HAP-1 (cell line): ENCODE measurements around the gene UBE2J2.

Experiments used
- DNase-seq, 2 experiments: peaks; one replicate each; pipeline ENCODE4 v3.0.0-alpha.2; 2016 to 2020; ENCODE audit warnings: low spot score in 2 of 2
- H3K27me3 ChIP-seq: fragments of 250-450 bp; sonication (Bioruptor Pico); 2 replicates; pipeline ENCODE4 v1.5.1; 2020; ENCODE audit warnings: low read depth, mild to moderate bottlenecking, moderate library complexity
- H3K36me3 ChIP-seq: fragments of 250-450 bp; sonication (Bioruptor Pico); replicated peaks from 2 replicates; pipeline ENCODE4 v1.5.1; 2020; ENCODE audit warnings: mild to moderate bottlenecking
- H3K4me1 ChIP-seq: fragments of 250-450 bp; sonication (Bioruptor Pico); 2 replicates; pipeline ENCODE4 v1.5.1; 2020; ENCODE audit warnings: mild to moderate bottlenecking
- H3K4me3 ChIP-seq: fragments of 250-450 bp; sonication (Bioruptor Pico); 2 replicates; pipeline ENCODE4 v1.5.1; 2020; ENCODE audit warnings: mild to moderate bottlenecking, moderate library complexity
- H3K9me3 ChIP-seq: fragments of 250-450 bp; sonication (Bioruptor Pico); 2 replicates; pipeline ENCODE4 v1.5.1; 2020; ENCODE audit warnings: mild to moderate bottlenecking, moderate library complexity
- in situ Hi-C: fragments of 300-500 bp; cut with MboI; formaldehyde crosslinking; loops from 3 replicates; pipeline ENCODE4 v1.14.3; 2020; ENCODE audit warnings: low sequenced_read_pairs, inconsistent platforms, mixed read lengths

UBE2J2 gene

DNA sequence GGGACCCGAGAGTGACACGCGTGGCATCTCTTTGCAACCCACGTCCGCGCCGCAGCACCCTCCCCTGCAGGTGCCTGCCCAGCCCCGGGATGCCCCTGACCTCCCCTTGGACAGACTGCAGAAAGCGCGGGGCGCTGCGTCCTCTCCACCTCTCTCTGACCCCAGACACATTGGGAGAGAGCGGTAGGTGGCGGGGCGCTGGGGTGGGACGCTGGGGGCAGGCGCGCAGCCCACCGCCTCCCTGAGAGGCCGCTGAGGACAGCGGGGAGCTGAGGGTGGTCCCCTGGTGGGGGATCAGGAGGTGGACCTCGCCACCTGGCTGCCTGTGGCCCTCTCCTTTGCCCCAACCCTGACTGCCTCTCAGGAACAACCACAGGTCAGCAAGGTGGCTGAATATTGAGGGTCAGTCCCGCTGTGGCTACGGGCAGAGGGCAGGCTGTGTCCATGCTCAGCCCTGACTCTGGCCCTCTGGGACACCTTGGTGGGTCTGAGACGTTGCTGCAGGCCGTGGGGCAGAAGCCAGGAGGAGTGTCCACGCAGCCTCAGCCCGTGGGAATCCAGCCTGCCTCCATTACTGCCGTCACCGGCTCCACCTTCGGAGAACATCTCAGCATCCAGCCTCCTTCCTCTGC, 761 bp upstream of the UBE2J2 start:
- DNase-seq: no peak
- peaks cover 17% of the 10 kb centered on the region for H3K4me1 ChIP-seq
- no peaks in the 10 kb centered on the region for H3K27me3 ChIP-seq
- peak overlapping the region; percentile 81 for H3K4me3 ChIP-seq
- peaks cover 14% of the 10 kb centered on the region; the same call in 1 of the 2 replicates for H3K9me3 ChIP-seq
- in situ Hi-C loops: no loop called here
- H3K36me3 ChIP-seq: peaks cover 21% of the 10 kb centered on the region

DNA sequence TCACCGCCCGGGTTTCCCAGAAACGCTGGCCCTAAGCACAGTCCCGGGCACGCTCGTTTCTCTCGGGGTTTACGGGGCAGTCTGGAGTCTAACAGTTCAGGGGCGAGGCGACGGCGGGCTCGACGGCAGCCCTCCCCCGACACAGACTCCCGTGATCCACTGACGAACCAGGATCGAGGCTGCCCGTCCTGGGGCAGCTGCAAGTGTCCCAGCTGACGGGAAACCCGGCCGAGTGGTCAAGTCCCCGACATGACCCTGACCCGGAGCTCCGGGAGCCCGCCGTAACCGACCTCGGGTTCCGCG, 494 bp downstream of the UBE2J2 start:
- no peak for DNase-seq
- in situ Hi-C loops: no loop called here

DNA sequence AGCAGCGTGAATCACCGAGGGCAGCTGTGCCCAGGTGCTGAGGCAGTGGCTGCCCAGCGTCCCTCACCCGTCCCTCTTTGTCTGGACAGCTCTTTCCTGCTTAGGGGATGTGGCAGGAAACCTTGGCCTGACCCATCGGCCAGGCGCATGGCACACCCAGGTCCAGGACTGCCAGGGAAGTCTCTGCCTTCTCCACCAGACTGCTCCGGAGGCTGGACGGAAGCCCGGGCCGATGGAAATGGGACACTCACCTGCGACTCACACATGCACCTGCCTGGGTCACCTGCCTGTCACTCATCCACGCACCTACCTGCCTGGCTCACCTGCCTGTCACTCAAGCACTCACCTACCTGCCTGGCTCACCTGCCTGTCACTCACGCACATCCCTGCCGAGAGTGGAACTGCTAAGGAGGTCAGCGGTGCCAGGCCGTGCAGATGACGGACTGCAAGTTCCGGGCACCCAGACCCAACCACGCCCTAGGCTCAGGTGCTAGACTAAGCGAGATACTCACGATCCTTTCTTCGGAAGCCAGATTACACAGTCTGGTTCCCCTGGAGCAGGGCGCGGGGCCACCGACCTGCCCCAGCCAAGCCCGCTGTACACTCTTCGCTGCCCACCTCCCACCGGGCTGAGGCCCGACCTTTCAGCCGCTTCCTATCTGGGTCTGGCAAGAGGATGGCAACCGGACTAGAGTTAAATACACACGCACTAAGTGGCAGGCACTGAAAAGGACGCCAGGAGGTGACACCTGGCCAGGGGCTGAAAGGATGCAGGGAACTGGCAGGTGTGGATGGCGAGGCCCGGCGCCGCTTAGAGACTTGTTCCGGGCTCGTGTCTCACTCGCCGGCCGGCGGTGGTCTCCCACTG, 1.1 kb downstream of the UBE2J2 start:
- DNase-seq: no peak
- no peaks in the 10 kb centered on the region for H3K27me3 ChIP-seq
- H3K36me3 ChIP-seq: peaks cover 26% of the 10 kb centered on the region
- H3K4me1 ChIP-seq: peaks cover 17% of the 10 kb centered on the region
- in situ Hi-C loops: no loop called here
- H3K9me3 ChIP-seq: peaks cover 14% of the 10 kb centered on the region; the same call in 1 of the 2 replicates
- H3K4me3 ChIP-seq: peak overlapping the region; percentile 81

More for the DNA sequence above, 494 bp downstream of the UBE2J2 start:
- no peaks in the 10 kb centered on the region for H3K27me3 ChIP-seq
- peaks cover 14% of the 10 kb centered on the region; the same call in 1 of the 2 replicates for H3K9me3 ChIP-seq
- H3K4me1 ChIP-seq: peaks cover 17% of the 10 kb centered on the region
- H3K36me3 ChIP-seq: peaks cover 21% of the 10 kb centered on the region
- peak overlapping the region; percentile 81 for H3K4me3 ChIP-seq

DNA sequence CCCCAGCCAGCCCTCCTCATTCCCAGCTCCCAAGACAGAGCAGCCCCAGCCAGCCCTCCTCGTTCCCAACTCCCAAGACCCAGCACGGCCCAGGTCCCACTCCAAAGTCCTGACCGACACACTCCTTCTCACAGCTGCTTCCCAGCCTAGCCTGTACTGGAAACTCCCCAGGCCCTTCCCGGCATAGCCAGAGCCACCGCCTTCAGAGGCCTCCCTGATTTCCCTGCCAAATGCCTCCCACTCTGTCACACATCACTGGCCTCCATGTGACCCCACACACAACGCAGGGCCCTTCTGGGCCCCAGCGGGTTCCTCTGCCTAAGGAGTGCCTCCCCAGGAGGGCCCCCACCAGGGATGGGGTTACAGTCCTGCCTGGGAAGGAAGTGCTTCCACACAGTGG, 2.8 kb downstream of the UBE2J2 start:
- in situ Hi-C loops: no loop called here
- no peak for DNase-seq
- peaks cover 40% of the 10 kb centered on the region for H3K36me3 ChIP-seq
- H3K27me3 ChIP-seq: no peaks in the 10 kb centered on the region
- no peak overlapping the region for H3K4me3 ChIP-seq
- H3K4me1 ChIP-seq: peaks cover 17% of the 10 kb centered on the region
- H3K9me3 ChIP-seq: peaks cover 4% of the 10 kb centered on the region; the same call in 1 of the 2 replicates

DNA sequence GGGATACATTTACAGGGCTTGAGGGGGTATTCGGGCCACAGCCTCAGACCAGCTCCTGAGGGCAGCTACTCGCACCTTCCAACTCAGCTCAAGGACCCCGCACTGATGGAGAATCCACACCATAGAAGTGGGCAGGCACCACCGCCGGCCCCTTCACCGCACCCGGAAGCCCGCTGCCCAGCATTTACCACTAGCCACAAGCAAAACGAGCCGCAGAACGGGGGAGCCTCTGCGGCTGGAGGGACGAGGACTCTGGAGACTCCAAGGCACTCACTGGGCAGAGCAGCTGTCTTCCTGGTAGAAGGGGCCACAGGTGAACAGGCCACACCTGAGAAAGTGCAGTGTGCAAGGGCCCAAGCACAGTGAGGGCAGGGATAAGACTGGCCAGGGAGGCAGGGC, 5.4 kb downstream of the UBE2J2 start:
- peaks cover 66% of the 10 kb centered on the region for H3K36me3 ChIP-seq
- no peaks in the 10 kb centered on the region for H3K9me3 ChIP-seq
- no peak overlapping the region for H3K4me3 ChIP-seq
- H3K4me1 ChIP-seq: peaks cover 12% of the 10 kb centered on the region
- in situ Hi-C loops: no loop called here
- no peaks in the 10 kb centered on the region for H3K27me3 ChIP-seq
- no peak for DNase-seq

DNA sequence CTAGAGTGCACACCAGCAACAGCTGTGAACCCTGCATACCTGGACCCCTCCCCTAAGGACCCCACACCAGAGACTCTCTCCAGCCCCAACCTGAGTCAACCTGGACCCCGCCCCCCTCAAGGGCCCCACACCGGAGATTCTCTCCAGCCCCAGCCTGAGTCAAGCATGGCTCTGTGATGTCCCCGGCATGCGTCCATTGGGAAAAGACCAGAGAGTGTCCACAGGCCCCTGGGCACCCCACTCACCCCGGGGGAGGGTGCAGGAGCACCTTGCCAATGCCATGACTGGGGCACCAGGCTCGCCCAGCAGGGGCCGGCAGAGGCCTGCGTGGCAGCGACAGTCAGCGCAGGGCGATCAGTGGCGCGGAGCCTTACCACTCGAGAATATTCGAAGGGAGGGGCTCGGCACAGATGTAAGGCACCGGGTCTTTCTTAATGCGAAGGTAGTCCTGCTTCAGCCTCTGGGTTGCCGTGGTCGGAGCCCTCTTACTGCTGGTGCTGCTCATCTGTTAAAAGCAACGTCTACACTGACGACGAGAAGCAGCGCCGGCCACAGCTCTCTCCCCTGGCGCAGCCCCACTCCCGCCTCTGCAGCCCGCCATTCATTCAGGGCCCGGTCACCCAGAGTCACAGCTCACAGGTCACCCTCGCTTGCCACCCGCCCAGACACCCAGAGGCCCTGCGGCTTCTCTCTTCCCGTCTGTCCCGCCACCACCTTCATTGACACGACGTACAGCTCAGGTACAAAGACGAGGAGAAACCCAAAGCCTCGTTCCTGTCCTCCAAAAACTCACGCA, 6.0 kb downstream of the UBE2J2 start:
- no peak for DNase-seq
- Histone ChIP-seq H3K4me1 (peaks cover 12% of the 10 kb centered on the region), H3K27me3 (no peaks in the 10 kb centered on the region), H3K36me3 (peaks cover 72% of the 10 kb centered on the region), H3K9me3 (no peaks in the 10 kb centered on the region), H3K4me3 (no peak overlapping the region)
- in situ Hi-C loops: no loop called here

DNA sequence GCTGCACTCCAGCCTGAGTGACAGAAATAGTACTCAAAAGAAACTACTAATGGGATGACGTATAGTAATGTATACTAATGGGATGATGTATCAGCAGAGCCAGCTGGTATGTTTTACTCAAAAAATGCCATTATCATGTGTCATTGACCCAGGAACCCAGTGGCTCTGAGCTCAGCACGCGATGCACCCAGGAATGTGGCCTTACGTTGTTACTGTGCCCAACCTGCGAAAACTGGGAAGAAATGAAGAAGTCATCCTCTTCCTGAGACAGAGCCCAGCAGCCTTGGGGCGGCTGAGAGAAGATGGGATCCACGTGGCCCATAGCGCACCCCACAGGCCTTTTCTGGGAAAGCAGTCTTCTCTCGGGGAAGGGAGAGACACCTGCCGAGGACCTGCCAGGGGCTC, 8.8 kb downstream of the UBE2J2 start:
- Histone ChIP-seq H3K4me3 (no peak overlapping the region), H3K27me3 (no peaks in the 10 kb centered on the region), H3K9me3 (no peaks in the 10 kb centered on the region), H3K36me3 (peaks cover 76% of the 10 kb centered on the region), H3K4me1 (no peaks in the 10 kb centered on the region)
- in situ Hi-C loops: no loop called here
- no peak for DNase-seq

DNA sequence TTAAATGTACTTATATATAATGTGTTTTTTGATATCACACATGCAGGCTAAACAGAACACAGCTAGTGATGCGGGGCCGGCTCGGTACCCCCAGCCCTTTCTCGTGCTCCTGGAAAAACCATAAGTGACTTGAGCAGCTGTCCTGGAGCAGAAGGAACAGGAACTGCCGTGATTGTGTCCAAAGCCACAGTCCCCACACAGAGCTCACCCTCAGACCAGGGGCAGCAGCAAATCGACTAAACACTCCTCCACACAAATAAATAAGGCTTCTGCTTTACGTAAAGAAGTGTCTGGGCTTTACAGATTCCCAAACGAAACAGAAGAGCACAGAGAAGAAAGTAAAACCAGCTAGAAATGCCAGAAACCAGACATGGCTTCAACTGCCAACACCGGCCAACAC, 9.6 kb downstream of the UBE2J2 start:
- Histone ChIP-seq H3K4me1 (no peaks in the 10 kb centered on the region), H3K36me3 (peaks cover 76% of the 10 kb centered on the region), H3K4me3 (no peak overlapping the region), H3K27me3 (no peaks in the 10 kb centered on the region), H3K9me3 (no peaks in the 10 kb centered on the region)
- no peak for DNase-seq
- in situ Hi-C loops: no loop called here

DNA sequence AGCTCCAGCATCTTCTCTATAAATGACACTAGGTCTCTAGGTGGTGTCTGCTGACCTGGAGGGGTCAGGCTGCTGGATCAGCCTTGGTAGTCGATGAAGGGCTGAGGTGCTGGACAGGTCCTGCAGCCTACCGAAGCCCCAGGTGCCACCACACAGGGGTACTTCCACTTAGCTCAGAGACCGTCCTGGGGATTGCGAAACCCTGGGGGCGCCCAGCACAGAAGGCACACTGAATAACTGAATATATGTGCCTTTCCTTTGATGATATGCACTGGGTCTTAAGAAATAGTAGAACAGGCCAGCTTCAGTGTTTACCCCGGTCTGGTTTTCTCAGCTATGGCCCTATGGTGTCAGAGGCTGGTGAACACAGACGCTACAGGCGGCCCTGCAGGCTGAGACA, 10.9 kb downstream of the UBE2J2 start:
- in situ Hi-C loops: no loop called here
- no peaks in the 10 kb centered on the region for H3K27me3 ChIP-seq
- no peaks in the 10 kb centered on the region for H3K9me3 ChIP-seq
- DNase-seq: no peak
- H3K36me3 ChIP-seq: peaks cover 81% of the 10 kb centered on the region
- H3K4me3 ChIP-seq: no peak overlapping the region
- no peaks in the 10 kb centered on the region for H3K4me1 ChIP-seq

DNA sequence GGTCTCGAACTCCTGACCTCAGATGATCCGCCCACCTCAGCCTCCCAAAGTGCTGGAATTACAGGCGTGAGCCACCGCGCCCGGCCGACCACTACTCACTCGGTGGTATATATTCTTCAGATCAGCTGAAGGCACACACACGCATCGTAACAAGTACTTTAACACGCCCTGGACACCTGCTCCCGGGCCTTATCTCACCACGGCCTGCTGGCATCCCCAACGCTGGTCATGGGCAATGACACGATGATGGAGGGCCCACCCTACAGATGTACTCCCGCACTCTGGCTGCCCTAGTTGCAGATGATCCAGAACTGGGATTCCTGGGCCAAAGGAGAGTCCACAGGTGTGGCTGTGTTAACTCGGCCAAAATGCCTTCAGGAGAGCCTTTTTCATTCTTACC, 11.6 kb downstream of the UBE2J2 start:
- no peaks in the 10 kb centered on the region for H3K27me3 ChIP-seq
- H3K36me3 ChIP-seq: peaks cover 74% of the 10 kb centered on the region
- H3K9me3 ChIP-seq: no peaks in the 10 kb centered on the region
- no peaks in the 10 kb centered on the region for H3K4me1 ChIP-seq
- in situ Hi-C loops: no loop called here
- no peak overlapping the region for H3K4me3 ChIP-seq
- no peak for DNase-seq

DNA sequence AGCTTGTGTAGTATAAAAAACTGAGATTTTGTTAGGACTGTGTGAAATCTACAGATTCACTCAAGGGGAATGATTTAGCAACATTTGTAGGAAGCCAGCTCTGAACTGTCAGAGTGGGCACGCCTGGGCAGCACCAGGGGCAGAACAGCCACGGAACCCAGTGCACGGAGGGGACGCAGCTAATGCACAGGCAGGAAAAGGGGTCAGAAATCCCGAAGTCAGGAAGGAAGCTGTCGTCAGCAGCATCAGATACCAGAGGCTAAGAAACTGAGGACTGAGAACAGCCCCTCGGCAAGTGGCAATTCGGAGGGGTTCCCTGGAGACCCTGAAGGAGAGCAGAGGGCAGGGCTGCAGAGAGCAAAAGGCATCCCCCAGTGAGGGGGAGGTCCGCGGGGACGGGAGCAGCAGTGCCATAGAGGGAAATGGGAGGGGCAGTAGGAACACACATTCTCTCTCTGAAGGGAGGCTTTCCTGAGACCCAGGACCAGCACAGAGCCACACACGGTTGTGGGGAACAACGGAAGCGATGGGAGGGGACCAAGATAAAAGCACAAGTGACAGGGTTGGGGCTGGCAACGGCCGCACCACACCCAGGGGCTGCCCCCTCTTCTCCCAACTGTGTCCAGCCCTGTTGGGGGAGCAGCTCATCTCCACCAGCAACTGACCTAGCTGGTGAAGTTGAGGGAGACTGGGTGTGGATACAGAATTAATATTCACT, 12.7 kb downstream of the UBE2J2 start:
- DNase-seq: no peak
- H3K9me3 ChIP-seq: no peaks in the 10 kb centered on the region
- H3K4me3 ChIP-seq: no peak overlapping the region
- in situ Hi-C loops: no loop called here
- H3K36me3 ChIP-seq: peaks cover 74% of the 10 kb centered on the region
- H3K27me3 ChIP-seq: no peaks in the 10 kb centered on the region
- H3K4me1 ChIP-seq: no peaks in the 10 kb centered on the region

DNA sequence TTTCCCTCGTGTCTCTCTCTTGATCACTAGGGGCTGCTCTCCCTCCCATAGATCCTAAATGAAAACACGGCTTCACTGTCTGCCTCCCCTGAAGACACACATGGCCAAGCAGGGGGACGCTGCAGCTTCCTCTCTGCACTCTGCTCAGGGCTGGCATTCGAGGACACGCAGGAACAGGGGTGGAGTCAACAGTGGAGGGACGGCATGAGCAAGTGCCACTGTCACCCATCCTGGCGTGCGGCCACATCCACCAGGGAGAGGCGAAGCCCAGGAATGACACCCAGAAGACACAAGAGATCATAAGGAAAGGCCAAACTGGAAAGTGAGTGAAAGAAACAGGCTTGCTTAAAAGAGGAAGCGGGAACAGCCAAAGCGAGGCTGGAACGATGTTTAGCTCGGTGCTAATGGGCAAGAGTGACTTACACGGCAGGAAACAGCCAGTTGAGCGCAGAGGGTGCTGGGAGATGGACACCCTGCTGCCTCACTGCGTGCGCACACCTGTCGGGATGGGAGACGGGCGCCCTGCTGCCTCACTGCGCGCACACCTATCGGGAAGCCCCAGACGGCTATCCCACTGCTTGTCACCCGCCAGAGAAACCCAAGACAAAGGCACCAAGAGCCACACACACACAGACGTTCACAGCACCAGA, 13.6 kb downstream of the UBE2J2 start:
- H3K27me3 ChIP-seq: no peaks in the 10 kb centered on the region
- H3K4me1 ChIP-seq: no peaks in the 10 kb centered on the region
- in situ Hi-C loops: no loop called here
- H3K9me3 ChIP-seq: no peaks in the 10 kb centered on the region
- DNase-seq: no peak
- no peak overlapping the region for H3K4me3 ChIP-seq
- peaks cover 74% of the 10 kb centered on the region for H3K36me3 ChIP-seq

DNA sequence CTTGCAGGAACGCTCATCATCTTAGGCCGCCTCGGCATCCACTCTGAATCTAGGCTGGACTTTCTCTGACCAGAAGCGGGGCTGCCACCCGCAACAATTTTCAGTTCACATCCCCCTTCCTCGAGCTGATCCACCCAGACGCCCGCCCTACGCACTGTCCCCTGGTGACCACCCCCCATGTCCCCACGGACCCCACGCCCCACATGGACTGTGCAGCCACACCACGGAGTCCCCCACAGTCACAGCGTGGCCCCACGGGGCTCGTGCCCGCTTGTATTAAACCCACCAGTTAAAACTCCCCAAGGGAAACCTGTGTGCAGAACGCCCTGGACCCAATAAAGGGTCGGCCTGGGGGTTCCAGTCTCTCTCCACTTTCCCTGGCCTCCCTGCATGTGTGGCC, 14.1 kb downstream of the UBE2J2 start:
- Histone ChIP-seq H3K36me3 (peaks cover 74% of the 10 kb centered on the region), H3K4me1 (no peaks in the 10 kb centered on the region), H3K4me3 (no peak overlapping the region), H3K9me3 (no peaks in the 10 kb centered on the region), H3K27me3 (no peaks in the 10 kb centered on the region)
- in situ Hi-C loops: no loop called here
- no peak for DNase-seq
